Measurements from ENCODE around the gene SPATA13. TPM values are rescaled to one million over a fixed set of nuclear protein-coding genes. Genes with fewer than 3 reads are reported as not detected.

The SPATA13 gene
- total and polyA plus RNA-seq, 10 of the 15 experiments (the other 5 are each of a cell fraction or from before 2014, with no cell fraction given): 2.4 to 11.1 (median 10.2) TPM

DNA sequence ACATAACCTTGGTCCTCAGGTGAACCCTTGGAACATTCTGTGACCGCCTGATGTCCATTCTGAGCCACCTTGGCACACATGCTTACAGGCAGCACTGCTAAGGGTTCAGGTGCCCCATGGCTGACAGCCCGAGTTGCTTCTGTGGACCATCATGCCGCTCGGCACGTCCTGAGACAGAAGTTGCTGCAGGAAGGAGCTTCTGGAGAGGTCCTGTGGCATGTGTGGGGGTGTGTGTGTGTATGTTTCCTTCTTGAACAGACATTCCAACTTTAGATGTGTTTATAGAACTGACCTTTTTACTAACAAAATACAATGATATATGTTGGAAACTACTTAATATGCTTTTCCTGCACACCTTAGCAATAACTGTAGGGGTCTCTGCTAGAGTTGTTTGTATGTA, 144.1 kb downstream of the SPATA13 start:
- SMC1A ChIA-PET (ENCODE audit: uncharacterized antibody, unreplicated experiment): no interaction called here
- no peak overlapping the region for H3K4me3 ChIP-seq
- H3K9me3 ChIP-seq (replicated peaks; ENCODE audit: control insufficient read depth, insufficient read depth, low read length): no peaks in the 10 kb centered on the region
- H2AFZ ChIP-seq (ENCODE audit: control insufficient read depth, low read depth, low read length): no peak overlapping the region
- FAIRE-seq (no peak), DNase-seq (ENCODE audit: low read depth, low spot score) (no peak), ATAC-seq (no peak)
- H3K27ac ChIP-seq (ENCODE audit: control insufficient read depth, insufficient read depth): no peak overlapping the region
- no peaks in the 10 kb centered on the region for H3K79me2 ChIP-seq (ENCODE audit: control insufficient read depth, insufficient read depth, low read length)
- no peak overlapping the region for H3K4me2 ChIP-seq (ENCODE audit: control insufficient read depth, insufficient read depth)
- H3K4me1 ChIP-seq (ENCODE audit: control insufficient read depth, insufficient read depth, low read length): no peaks in the 10 kb centered on the region
- no peaks in the 10 kb centered on the region for H3K27me3 ChIP-seq (replicated peaks in 1 of 2; ENCODE audit: control insufficient read depth in 2 of 2, insufficient read depth in 2 of 2, low read length in 1 of 2)
- no TSS peak for BruUV-seq (replicated peaks)
- no peak for TF ChIP-seq CBX3 (IDR thresholded peaks at IDR 0.05; ENCODE audit: borderline replicate concordance, low read depth)
- TF ChIP-seq, protein P1, sequence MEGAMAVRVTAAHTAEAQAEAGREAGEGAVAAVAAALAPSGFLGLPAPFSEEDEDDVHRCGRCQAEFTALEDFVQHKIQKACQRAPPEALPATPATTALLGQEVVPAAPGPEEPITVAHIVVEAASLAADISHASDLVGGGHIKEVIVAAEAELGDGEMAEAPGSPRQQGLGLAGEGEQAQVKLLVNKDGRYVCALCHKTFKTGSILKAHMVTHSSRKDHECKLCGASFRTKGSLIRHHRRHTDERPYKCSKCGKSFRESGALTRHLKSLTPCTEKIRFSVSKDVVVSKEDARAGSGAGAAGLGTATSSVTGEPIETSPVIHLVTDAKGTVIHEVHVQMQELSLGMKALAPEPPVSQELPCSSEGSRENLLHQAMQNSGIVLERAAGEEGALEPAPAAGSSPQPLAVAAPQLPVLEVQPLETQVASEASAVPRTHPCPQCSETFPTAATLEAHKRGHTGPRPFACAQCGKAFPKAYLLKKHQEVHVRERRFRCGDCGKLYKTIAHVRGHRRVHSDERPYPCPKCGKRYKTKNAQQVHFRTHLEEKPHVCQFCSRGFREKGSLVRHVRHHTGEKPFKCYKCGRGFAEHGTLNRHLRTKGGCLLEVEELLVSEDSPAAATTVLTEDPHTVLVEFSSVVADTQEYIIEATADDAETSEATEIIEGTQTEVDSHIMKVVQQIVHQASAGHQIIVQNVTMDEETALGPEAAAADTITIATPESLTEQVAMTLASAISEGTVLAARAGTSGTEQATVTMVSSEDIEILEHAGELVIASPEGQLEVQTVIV (IDR thresholded peaks at IDR 0.05; ENCODE audit: borderline replicate concordance, partially characterized antibody): no peak
- no peak for TF ChIP-seq TCF7 (IDR thresholded peaks at IDR 0.05; ENCODE audit: borderline replicate concordance)
- TF ChIP-seq NR2F1 (conservative IDR thresholded peaks at IDR 0.05): no peak
- WGBS (ENCODE audit: insufficient coverage, insufficient replicate concordance, low lambda C conversion rate, missing lambda C conversion rate): 96% methylated on average over 5 of the region's 5 CpGs
- no peak overlapping the region for H3K9ac ChIP-seq (ENCODE audit: control insufficient read depth, insufficient read depth, low read length)
- H4K20me1 ChIP-seq (ENCODE audit: control insufficient read depth, insufficient read depth): no peaks in the 10 kb centered on the region
- peaks cover 0 to 18% of the 10 kb centered on the region in 2 experiments for H3K36me3 ChIP-seq (ENCODE audit: control insufficient read depth in 2 of 2, insufficient read depth in 2 of 2, low read length in 1 of 2)
- in situ Hi-C loops (cut with MboI): no loop called here
- intact Hi-C loops (cut with micrococcal nuclease; ENCODE audit: unreplicated experiment): no loop called here
- POLR2A ChIA-PET: no interaction called here
- RAD21 ChIA-PET (ENCODE audit: unreplicated experiment): no interaction called here
- CTCF ChIA-PET: no interaction called here

GRCh38 chr13:24306632-24307031, 146.1 kb downstream of the SPATA13 start:
- Histone ChIP-seq H3K4me3 (no peak overlapping the region), H3K9me3 (replicated peaks; ENCODE audit: control insufficient read depth, insufficient read depth, low read length) (no peaks in the 10 kb centered on the region), H3K4me1 (ENCODE audit: control insufficient read depth, insufficient read depth, low read length) (no peaks in the 10 kb centered on the region), H4K20me1 (ENCODE audit: control insufficient read depth, insufficient read depth) (no peaks in the 10 kb centered on the region), H3K79me2 (ENCODE audit: control insufficient read depth, insufficient read depth, low read length) (no peaks in the 10 kb centered on the region), H2AFZ (ENCODE audit: control insufficient read depth, low read depth, low read length) (no peak overlapping the region), H3K4me2 (ENCODE audit: control insufficient read depth, insufficient read depth) (no peak overlapping the region), H3K27ac (ENCODE audit: control insufficient read depth, insufficient read depth) (no peak overlapping the region), H3K9ac (ENCODE audit: control insufficient read depth, insufficient read depth, low read length) (no peak overlapping the region), H3K27me3 (replicated peaks in 1 of 2; ENCODE audit: control insufficient read depth in 2 of 2, insufficient read depth in 2 of 2, low read length in 1 of 2) (no peaks in the 10 kb centered on the region), H3K36me3 (ENCODE audit: control insufficient read depth in 2 of 2, insufficient read depth in 2 of 2, low read length in 1 of 2) (peaks cover 0 to 5% of the 10 kb centered on the region in 2 experiments; a peak in 1 of 4 replicates)
- in situ Hi-C loops (cut with MboI): no loop called here
- POLR2A ChIA-PET: no interaction called here
- ATAC-seq: no peak
- 55% methylated on average over 1 of the region's 1 CpG for WGBS (ENCODE audit: insufficient coverage, insufficient replicate concordance, low lambda C conversion rate, missing lambda C conversion rate)
- FAIRE-seq: no peak
- BruUV-seq (replicated peaks): no TSS peak
- DNase-seq (ENCODE audit: low read depth, low spot score): no peak
- RAD21 ChIA-PET (ENCODE audit: unreplicated experiment): no interaction called here
- CTCF ChIA-PET: interaction anchor here (0.7 to 1.0 kb wide), 2 partner anchors 78 to 248 kb away, joined by 3 read pairs; no protein-coding TSS in a partner anchor
- SMC1A ChIA-PET (ENCODE audit: uncharacterized antibody, unreplicated experiment): no interaction called here
- intact Hi-C loops (cut with micrococcal nuclease; ENCODE audit: unreplicated experiment): no loop called here
- TF ChIP-seq, protein P2, sequence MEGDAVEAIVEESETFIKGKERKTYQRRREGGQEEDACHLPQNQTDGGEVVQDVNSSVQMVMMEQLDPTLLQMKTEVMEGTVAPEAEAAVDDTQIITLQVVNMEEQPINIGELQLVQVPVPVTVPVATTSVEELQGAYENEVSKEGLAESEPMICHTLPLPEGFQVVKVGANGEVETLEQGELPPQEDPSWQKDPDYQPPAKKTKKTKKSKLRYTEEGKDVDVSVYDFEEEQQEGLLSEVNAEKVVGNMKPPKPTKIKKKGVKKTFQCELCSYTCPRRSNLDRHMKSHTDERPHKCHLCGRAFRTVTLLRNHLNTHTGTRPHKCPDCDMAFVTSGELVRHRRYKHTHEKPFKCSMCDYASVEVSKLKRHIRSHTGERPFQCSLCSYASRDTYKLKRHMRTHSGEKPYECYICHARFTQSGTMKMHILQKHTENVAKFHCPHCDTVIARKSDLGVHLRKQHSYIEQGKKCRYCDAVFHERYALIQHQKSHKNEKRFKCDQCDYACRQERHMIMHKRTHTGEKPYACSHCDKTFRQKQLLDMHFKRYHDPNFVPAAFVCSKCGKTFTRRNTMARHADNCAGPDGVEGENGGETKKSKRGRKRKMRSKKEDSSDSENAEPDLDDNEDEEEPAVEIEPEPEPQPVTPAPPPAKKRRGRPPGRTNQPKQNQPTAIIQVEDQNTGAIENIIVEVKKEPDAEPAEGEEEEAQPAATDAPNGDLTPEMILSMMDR (IDR thresholded peaks at IDR 0.05 in 2 of 3, conservative IDR thresholded peaks at IDR 0.05 in 1 of 3; ENCODE audit: control insufficient read depth in 2 of 3, extremely low read depth in 1 of 3, insufficient read depth in 1 of 3, low read depth in 3 of 3, low read length in 3 of 3): no peak
- TF ChIP-seq, protein P1 (IDR thresholded peaks at IDR 0.05; ENCODE audit: borderline replicate concordance, partially characterized antibody): no peak
- TF ChIP-seq RCOR1 (conservative IDR thresholded peaks at IDR 0.05; ENCODE audit: low read depth, low read length) (no peak), JUNB (IDR thresholded peaks at IDR 0.05) (no peak), RELB (IDR thresholded peaks at IDR 0.05; ENCODE audit: low read depth) (no peak), ESRRA (IDR thresholded peaks at IDR 0.05; ENCODE audit: low read length) (no peak)

Data from GM12878 (cell line).